Stimulated activated CD4-positive, alpha-beta T cell treated with anti-CD3 and anti-CD28 coated beads, Interleukin-4, amount 100 ng/mL, for 48 hours (primary cell): ENCODE measurements around the gene ASCL5.
A peak's percentile ranks its signal among the peaks of the same experiment; 100 is the strongest.

Source experiments
- DNase-seq, 2 donors: peaks; one replicate each; pipeline ENCODE4 v3.0.0-alpha.2; 2020; ENCODE audit warnings: low read depth in 2 of 2

The ASCL5 gene

DNA sequence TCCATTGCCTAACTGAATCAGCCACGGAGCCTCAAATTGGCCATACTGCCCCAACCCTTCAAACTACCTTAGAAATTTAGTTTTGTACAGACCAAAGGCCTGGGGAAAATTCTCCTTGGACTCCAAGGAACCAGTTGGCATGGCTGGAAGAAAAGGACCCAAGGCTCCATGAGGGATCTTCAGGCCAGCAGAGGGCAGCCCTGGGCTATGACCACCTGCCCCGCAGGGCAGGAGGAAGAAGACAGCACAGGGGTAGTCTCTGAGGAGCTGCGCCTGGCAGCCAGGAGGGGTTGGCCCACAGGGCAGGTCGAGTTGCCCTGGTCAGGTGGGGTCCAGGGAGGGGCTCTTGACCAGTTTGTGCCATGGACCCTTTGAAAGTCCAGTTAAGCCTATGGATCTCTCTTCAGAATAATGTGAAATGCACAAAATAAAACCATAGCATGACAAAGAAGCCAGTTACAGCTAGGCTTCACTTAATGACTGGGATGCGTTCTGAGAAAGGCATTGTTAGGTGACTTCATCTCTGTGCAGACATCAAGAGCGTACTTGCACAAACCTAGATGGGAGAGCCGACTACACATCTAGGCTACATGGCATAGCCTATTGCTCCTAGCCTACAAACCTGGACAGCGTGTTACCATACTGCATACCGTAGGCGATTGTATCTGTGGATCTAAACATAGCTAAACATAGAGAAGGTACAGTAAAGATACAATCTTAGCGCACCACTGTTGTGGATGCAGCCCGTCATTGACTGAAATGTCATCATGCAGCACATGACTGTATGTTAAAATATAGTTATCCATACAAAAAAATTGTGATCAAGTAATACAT lies 40.9 kb downstream of the ASCL5 start:
- DNase-seq, result peak; percentile 19 to 30

DNA sequence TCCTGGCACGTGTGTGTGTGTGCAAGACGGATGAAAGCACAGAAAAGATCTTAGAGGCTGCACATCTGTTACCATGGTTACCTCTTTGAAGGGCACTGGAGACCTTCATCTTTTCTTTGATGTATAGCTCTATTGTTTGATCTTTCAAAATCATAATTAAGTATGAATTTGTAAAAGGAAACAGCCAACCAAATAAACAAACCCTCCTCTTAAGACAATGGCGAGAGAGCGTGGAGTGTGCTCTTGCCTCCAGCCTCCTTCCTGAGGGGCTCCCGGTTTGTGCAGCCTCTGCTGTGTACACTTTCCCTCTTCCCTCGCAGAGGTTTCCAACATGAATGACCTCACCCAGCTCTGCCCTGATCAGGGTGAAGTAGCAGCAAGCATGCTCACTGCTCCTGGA lies 42.7 kb downstream of the ASCL5 start:
- DNase-seq, result no peak

DNA sequence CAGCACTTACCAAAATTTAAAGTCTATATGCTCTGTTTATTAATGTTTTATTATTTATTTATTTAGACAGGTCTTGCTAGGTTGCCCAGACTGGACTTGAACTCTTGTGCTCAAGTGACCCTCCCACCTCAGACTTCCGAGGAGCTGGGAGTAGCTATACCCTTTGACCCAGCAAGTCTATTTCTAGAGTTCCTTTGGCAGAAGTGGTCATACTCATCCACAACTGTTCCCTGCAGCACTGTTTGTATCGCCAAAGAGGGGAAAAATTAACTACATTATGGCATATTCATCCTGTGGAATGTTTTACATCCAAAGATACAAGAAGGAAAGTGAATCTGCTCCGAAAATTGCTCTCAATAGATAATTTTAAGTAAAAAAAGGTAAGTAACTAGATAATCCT lies 43.2 kb downstream of the ASCL5 start:
- no peak for DNase-seq

DNA sequence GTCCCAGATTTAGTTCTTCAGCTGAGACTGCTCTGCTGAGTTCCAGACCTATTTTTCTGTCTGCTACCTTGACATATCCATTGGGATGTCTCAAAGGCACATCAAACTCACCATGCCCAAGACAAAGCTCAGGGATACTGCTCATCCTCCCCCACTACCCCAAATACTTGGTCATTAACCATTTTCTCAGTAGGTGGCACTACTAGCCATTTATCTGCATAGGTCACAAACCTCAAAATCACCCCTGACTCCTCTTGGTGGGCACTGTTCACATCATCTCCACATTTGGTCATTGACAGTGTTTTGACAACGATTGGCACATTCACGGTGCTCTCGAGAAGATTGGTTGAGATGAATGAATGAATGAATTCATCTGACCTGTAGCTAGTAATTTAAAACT lies 46.8 kb downstream of the ASCL5 start:
- DNase-seq, result no peak

DNA sequence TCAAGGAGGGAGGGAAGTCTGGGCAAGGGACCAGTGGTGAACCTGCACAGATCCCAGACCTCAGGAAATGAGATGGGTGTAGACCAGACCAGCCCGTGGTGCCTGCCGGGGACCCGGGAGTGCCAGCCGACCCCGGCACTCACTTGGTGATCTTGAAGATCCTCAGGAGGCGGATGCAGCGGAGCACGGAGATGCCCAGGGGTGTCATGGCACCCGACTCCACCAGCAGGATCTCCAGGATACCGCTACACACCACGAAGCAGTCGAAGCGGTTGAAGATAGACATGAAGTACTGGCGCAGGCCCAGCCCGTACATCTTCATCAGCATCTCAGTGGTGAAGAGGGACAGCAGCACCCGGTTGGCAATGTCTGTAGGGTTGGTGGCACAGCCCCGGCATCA lies 49.2 kb downstream of the ASCL5 start:
- no peak for DNase-seq

DNA sequence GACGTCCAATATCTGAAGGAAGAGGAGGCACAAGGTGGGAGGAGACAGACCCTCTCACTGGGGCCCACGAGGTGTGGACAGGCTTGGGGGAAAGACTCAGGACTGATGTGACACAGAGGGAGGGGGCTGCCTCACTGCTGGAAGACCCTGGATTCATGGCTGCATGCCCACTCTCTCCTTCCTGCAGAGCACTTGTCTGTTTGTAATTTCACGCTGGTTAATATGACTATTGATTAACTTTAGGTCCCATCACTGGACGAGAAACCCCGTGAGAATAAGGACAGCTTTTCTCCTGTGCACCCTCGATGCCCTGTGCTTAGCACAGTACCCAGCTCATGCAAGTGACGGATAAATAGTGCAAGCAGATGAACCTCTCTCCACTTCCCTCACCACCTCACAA lies 49.9 kb downstream of the ASCL5 start:
- DNase-seq, result no peak

DNA sequence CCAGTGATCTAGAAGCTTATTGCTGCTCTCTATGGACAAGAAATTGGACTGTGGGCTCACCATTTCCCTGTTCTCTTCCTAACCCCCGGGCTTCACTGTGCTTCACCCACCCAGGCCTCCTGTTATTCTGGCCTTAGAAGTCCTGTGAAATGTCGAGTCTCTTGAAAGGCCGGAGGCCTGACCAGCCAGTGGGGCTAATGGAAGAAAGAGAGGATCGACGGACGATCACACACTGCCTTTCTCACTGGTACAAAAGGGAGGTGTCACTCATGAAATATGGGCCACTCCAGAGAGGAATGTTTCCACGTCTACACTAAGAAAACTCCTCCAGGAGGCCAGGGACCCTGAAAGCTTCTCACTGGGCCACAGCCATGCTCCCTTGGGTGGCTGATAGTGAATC lies 50.9 kb downstream of the ASCL5 start:
- no peak for DNase-seq

DNA sequence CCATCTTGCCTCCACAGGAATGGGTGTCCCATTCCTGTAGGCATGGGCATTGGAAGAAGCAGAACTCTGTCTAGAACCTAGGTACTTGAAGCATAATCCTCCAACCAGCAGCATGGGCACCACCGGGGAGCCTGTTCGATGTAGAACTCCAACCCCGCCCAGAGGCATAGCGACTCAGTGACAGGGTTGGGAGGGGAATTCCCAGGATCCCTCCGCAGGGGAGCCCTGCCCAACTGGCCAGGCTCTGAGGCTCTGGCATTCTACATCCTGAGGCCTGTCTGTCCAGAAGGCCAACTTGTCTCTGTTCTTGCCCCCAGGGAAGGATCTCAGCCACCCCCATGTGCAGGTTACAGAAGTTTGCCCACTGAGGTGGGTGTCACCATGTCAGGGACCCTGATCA lies 53.0 kb downstream of the ASCL5 start:
- DNase-seq, result no peak

DNA sequence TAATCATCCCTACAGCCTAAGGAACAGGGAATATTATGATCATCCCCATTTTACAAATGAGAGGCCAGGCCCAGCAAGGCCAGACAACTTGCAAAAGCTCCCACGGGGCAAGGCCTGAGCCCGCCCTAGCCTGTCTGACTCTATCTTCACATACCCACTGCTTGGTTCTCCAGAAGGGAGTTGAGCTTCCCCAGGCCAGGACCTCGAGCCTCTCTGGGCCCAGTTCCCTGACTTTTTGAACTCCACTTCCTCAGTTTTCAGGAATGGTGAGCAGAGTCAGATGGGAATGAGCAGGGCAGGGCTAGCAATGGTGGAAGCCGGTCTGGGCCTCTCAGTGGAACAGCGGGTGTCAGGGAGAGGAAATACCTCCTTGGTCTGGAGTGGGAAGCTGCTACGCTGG lies 54.1 kb downstream of the ASCL5 start:
- no peak for DNase-seq

DNA sequence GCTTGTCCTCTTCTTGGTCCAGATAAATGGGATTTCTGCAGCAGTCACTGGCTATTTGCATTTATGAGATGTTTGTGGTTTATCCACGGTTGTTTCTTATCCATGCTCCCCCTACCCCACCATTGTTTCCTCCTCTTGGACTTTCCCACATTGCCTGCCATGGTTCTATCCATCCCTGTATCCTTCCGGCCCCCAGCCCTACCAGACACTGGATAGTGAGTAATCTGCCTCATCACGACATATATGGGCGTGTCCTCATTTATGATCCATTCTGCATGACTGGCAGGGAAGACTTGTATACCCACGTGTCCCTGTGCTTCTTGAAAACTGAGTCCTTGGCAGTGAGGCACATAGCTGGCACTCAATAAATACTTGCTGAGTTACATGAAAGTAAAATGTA lies 54.8 kb downstream of the ASCL5 start:
- DNase-seq, result no peak

DNA sequence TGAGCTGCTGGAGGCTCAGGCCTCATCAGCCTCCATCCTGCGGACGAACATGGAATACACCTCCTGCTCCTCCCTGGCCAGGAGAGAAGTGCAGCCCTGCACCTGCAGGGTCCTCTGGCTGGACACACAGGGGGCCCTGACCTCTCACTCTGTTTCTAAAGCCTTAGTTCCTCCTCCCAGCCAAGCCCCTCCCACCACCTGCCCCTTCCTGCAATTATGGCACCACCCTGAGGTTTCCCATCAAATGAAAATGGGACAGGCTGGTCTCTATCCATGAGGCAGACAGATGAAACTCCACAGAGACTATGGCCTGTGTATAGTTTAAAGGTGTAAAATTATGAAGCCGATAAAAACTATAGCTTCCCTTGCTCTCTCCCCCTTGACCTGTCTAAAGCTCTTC lies 57.3 kb downstream of the ASCL5 start:
- DNase-seq, result no peak

DNA sequence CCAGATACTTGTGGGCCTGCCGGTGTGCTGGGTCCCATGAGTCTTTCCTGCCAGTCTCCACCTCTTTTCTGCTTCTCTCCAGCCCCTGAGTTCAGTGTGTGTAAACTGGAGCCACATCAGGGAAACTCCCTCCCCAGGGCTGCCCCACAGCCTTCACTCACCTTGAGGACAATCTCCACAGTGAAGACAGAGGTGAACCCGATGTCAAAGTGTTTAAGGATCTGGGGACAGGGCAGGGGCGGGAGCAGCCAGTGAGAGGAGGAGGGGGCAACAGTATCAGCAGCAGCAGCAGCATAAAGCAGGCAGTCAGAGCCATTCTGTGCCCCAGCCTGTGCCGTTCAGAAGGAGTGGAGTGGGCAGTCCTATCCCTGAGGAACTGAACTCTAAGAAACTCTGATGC lies 58.0 kb downstream of the ASCL5 start:
- DNase-seq, result no peak

DNA sequence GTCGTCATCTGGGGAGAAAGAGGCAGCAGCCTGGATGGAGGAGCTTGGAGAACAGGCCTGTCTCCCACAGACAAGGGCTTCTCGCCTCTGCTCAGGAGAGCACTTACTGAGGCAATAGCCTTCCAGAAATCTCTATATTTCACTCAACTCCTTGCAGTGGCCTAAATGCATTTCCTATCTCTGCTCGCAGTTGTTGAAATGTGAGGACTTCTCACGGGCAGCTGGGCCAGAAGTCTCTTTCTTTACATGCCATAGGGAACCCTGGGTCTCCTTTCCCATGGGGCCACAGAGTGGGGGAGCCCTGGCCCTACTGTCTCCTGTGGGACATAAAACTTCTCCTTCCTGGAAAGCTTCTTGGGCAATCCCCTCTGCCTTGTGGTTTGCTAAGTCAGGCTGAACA lies 60.0 kb downstream of the ASCL5 start:
- DNase-seq, result no peak

DNA sequence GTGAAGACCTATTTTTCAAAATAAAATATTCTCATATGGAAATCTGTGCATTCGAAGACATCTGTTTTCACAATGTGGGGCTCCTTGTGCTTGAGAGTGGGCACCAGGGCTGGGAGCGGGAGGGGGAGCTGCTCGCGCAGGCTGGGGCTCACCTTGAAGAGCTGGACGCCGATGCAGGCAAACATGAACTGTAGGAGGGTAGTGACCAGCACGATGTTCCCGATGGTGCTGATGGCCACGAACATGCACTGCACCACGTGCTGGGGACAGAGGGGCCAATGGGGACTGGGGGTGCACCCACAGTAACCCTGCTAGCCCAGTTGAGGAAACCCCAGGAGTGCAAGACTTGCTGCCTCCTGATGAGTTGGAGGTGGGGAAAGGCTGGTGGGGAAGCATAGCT lies 61.3 kb downstream of the ASCL5 start:
- DNase-seq, result no peak

DNA sequence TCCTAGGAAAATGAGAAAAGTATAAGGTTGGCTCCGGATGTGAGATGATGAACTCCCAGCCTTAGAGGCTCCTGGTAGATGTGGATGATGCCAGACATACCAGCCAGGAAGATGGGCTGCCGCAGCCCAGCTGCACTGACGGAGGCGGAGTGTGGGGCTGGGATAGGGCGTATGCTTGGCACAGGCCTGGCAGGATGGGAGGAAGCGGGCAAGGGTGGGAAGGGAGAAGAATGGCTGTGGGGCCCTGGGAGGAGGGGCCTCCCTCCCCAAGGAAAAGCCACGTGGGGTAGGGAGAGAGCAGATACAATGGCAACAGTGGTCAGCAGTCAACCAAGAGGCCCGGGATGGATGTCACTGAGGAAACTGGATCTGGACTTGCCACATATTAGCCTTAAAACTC lies 62.2 kb downstream of the ASCL5 start:
- DNase-seq, result no peak
